H1 (cell line): ENCODE measurements around the gene STAG2. TPM values are rescaled to one million over a fixed set of nuclear protein-coding genes. Genes with fewer than 3 reads are reported as not detected.

Experiments used
- KDM5A ChIP-seq: fragments of 200-600 bp; IDR thresholded peaks from 2 replicates; pipeline ENCODE4 v1.7.1; 2012; ENCODE audit warnings: mild to moderate bottlenecking, low read length, inconsistent platforms, mixed read lengths
- TAF7 ChIP-seq: optimal IDR thresholded peaks from 2 replicates; pipeline ENCODE3; 2011; ENCODE audit warnings: low read depth, mild to moderate bottlenecking, inconsistent platforms, low read length, moderate library complexity, borderline replicate concordance
- polyA plus RNA-seq, 7 experiments: library from polyadenylated mRNA; depleted of rRNA in 3 of 7; stranded (reverse) in 5 of 7; unstranded in 2 of 7; fragments of >200 nt in 5 of 7; fragments of 200-250 nt in 2 of 7; gene quantifications; 1 replicate in 5 of 7; 2 replicates in 1 of 7; 4 replicates in 1 of 7; pipeline versions ENCODE4 v1.2.1 to v1.2.3, GENCODE V29; 2011 to 2013; ENCODE audit warnings: missing spikeins in 2 of 7, mixed read lengths in 2 of 7
- total RNA-seq: library from RNA; stranded (reverse); fragmentation: NEBNext Ultra II Directional; extraction: Animal tissue kit (Norgen Biotek cat#: 25700); gene quantifications from 2 replicates; pipeline ENCODE4 v1.2.1, GENCODE V29; 2021

The STAG2 gene
- total and polyA plus RNA-seq, 2 of the 8 experiments (the other 6 are each of a cell fraction or from before 2014, with no cell fraction given), result 20.3 to 94.9 TPM

GRCh38 chrX:123962006-123962467 is 531 bp downstream of the STAG2 start (continued):
- TF ChIP-seq TAF7 (no peak), KDM5A (no peak)
- TF ChIP-seq, all 59 proteins: peak for 3
